OCI-LY3 (cell line): ENCODE results near the gene TRIP4.

Experiments
- CTCF ChIP-seq: fragments of 200-600, 300-600 bp; sonication (generic); IDR thresholded peaks from 2 replicates; pipeline ENCODE4 v1.5.1; 2014; ENCODE audit warnings: antibody characterized with exemption, low read length, low read depth
- EZH2phosphoT487 ChIP-seq: fragments of 200-600 bp; shearing (Covaris generic); IDR thresholded peaks from 2 replicates; pipeline ENCODE4 v1.6.1; 2018; ENCODE audit warnings: antibody characterized with exemption, mixed run types, low read depth

GRCh38 chr15:64503640-64504039 is 116.0 kb downstream of the TRIP4 start:
- TF ChIP-seq CTCF (no peak), EZH2phosphoT487 (no peak)
